Neural progenitor cell (in vitro differentiated cells): ENCODE results near the gene MUC5AC. TPM values are rescaled to one million over a fixed set of nuclear protein-coding genes. Genes with fewer than 3 reads are reported as not detected.
"Not testable (repeated sequence)": the region's sequence is repeated elsewhere in the genome, so short reads cannot be mapped to it uniquely, and the experiment has no call there.

ENCODE experiments used
- DNase-seq: peaks from one replicate; pipeline ENCODE4 v3.0.0-alpha.2; 2016; ENCODE audit warnings: low spot score
- H2AFZ ChIP-seq: fragments of 200-600 bp; sonication (generic); replicated peaks from 2 replicates; pipeline ENCODE4 v1.6.1; 2016; ENCODE audit warnings: antibody characterized with exemption
- H3F3A ChIP-seq: fragments of 200-600 bp; sonication (generic); 2 replicates; pipeline ENCODE4 v1.6.1; 2016; ENCODE audit warnings: antibody characterized with exemption, low read depth
- H3K27ac ChIP-seq: fragments of 200-600 bp; sonication (generic); 2 replicates; pipeline ENCODE4 v1.5.1; 2016; ENCODE audit warnings: mild to moderate bottlenecking
- H3K27me3 ChIP-seq: fragments of 200-600 bp; sonication (generic); 2 replicates; pipeline ENCODE4 v1.6.1; 2016; ENCODE audit warnings: mild to moderate bottlenecking, moderate library complexity
- H3K36me3 ChIP-seq: fragments of 200-600 bp; sonication (generic); 2 replicates; pipeline ENCODE4 v1.5.1; 2016
- H3K4me1 ChIP-seq: fragments of 200-600 bp; sonication (generic); 2 replicates; pipeline ENCODE4 v1.6.1; 2016; ENCODE audit warnings: mixed run types
- H3K4me2 ChIP-seq: fragments of 200-600 bp; sonication (generic); 2 replicates; pipeline ENCODE4 v1.6.1; 2016
- H3K4me3 ChIP-seq: fragments of 200-600 bp; sonication (generic); 2 replicates; pipeline ENCODE4 v1.5.1; 2016
- H3K79me2 ChIP-seq: fragments of 200-600 bp; sonication (generic); 2 replicates; pipeline ENCODE4 v1.6.1; 2016; ENCODE audit warnings: low read depth
- H3K9ac ChIP-seq: fragments of 200-600 bp; sonication (generic); 2 replicates; pipeline ENCODE4 v1.6.1; 2016
- H3K9me3 ChIP-seq: fragments of 200-600 bp; sonication (generic); 2 replicates; pipeline ENCODE4 v1.5.1; 2016; ENCODE audit warnings: low read depth
- H4K20me1 ChIP-seq: fragments of 200-600 bp; sonication (generic); 2 replicates; pipeline ENCODE4 v1.6.1; 2016; ENCODE audit warnings: low read depth
- H3K27ac Mint-ChIP-seq: 3 replicates; pipeline ENCODE4 v1.8.0; 2021; ENCODE audit warnings: mixed read lengths
- H3K27me3 Mint-ChIP-seq: 2 replicates; pipeline ENCODE4 v1.8.0; 2022; ENCODE audit warnings: low read depth, mild to moderate bottlenecking, inconsistent platforms, moderate library complexity, mixed read lengths; ENCODE audit not compliant: insufficient read depth
- H3K36me3 Mint-ChIP-seq: 3 replicates; pipeline ENCODE4 v1.8.0; 2021; ENCODE audit warnings: mixed read lengths
- H3K4me1 Mint-ChIP-seq: 3 replicates; pipeline ENCODE4 v1.8.0; 2021; ENCODE audit warnings: mixed read lengths
- H3K4me3 Mint-ChIP-seq: 3 replicates; pipeline ENCODE4 v1.8.0; 2021; ENCODE audit warnings: mild to moderate bottlenecking, moderate library complexity, mixed read lengths
- H3K9me3 Mint-ChIP-seq: 3 replicates; pipeline ENCODE4 v1.8.0; 2020; ENCODE audit warnings: mixed read lengths
- CTCF ChIP-seq: fragments of 200-600 bp; sonication (generic); IDR thresholded peaks from 2 replicates; pipeline ENCODE4 v1.5.1; 2017; ENCODE audit warnings: antibody characterized with exemption, mild to moderate bottlenecking
- EZH2 ChIP-seq: fragments of 200-600 bp; sonication (generic); IDR thresholded peaks from 2 replicates; pipeline ENCODE4 v1.6.1; 2017; ENCODE audit warnings: antibody characterized with exemption, mild to moderate bottlenecking, moderate library complexity
- EZH2phosphoT487 ChIP-seq: fragments of 200-600 bp; sonication (generic); IDR thresholded peaks from 2 replicates; pipeline ENCODE4 v1.6.1; 2017; ENCODE audit warnings: antibody characterized with exemption
- total RNA-seq: library from RNA; depleted of rRNA; stranded (reverse); fragments of >200 nt; gene quantifications from 2 replicates; pipeline ENCODE4 v1.2.3, GENCODE V29; 2015; ENCODE audit warnings: low replicate concordance

MUC5AC gene
- total RNA-seq, 1 donor from 2014 or later, result not detected

- H4K20me1 ChIP-seq, result no peaks in the 10 kb centered on the region
- no peak for TF ChIP-seq CTCF
- no peak for TF ChIP-seq EZH2phosphoT487
- no peak for TF ChIP-seq EZH2
- no peak overlapping the region for H3K27ac Mint-ChIP-seq
- peaks cover 35% of the 10 kb centered on the region for H3K9me3 Mint-ChIP-seq
- no peaks in the 10 kb centered on the region for H3K79me2 ChIP-seq
- H3K4me3 Mint-ChIP-seq, result no peak overlapping the region
- H3K4me1 Mint-ChIP-seq, result no peaks in the 10 kb centered on the region
- H3K4me3 ChIP-seq, result no peak overlapping the region
- peaks cover 6% of the 10 kb centered on the region for H3K27me3 Mint-ChIP-seq
- no peak overlapping the region for H3K9ac ChIP-seq
- H3F3A ChIP-seq, result no peaks in the 10 kb centered on the region
- H2AFZ ChIP-seq, result no peak overlapping the region
- H3K4me2 ChIP-seq, result no peak overlapping the region
- peaks cover 5% of the 10 kb centered on the region for H3K9me3 ChIP-seq
- no peaks in the 10 kb centered on the region for H3K36me3 Mint-ChIP-seq
- no peaks in the 10 kb centered on the region for H3K36me3 ChIP-seq
- H3K27ac ChIP-seq, result no peak overlapping the region
- peaks cover 36% of the 10 kb centered on the region for H3K27me3 ChIP-seq
- no peak for DNase-seq
- H3K4me1 ChIP-seq, result no peaks in the 10 kb centered on the region
Measured at GRCh38 chr11:1211838-1212237, 54.1 kb downstream of the MUC5AC start.

GRCh38 chr11:1215826-1216225, 58.1 kb downstream of the MUC5AC start:
- not testable (repeated sequence) for H3K4me3 Mint-ChIP-seq, H3K27ac Mint-ChIP-seq, H3K36me3 Mint-ChIP-seq, H3K27ac ChIP-seq, H3K4me1 ChIP-seq, H3F3A ChIP-seq, H3K9me3 ChIP-seq, H3K79me2 ChIP-seq, H3K36me3 ChIP-seq, H3K9ac ChIP-seq, H3K4me2 ChIP-seq, H3K27me3 Mint-ChIP-seq, H4K20me1 ChIP-seq, DNase-seq, H3K4me3 ChIP-seq, H2AFZ ChIP-seq, H3K4me1 Mint-ChIP-seq
- H3K9me3 Mint-ChIP-seq, result peaks cover 26% of the 10 kb centered on the region
- peaks cover 36% of the 10 kb centered on the region for H3K27me3 ChIP-seq

GRCh38 chr11:1217151-1217550, 59.4 kb downstream of the MUC5AC start:
- no peak for DNase-seq

GRCh38 chr11:1218256-1218787, 60.6 kb downstream of the MUC5AC start:
- TF ChIP-seq CTCF, result no peak
- TF ChIP-seq EZH2, result no peak
- no peak for TF ChIP-seq EZH2phosphoT487
- H3K36me3 Mint-ChIP-seq, result no peaks in the 10 kb centered on the region

More at GRCh38 chr11:1217151-1217550, 59.4 kb downstream of the MUC5AC start:
- Histone ChIP-seq H3K27me3 (peaks cover 24% of the 10 kb centered on the region), H3F3A (no peaks in the 10 kb centered on the region), H3K27ac (no peak overlapping the region), H4K20me1 (no peaks in the 10 kb centered on the region), H3K4me1 (peaks cover 6% of the 10 kb centered on the region), H3K4me3 (no peak overlapping the region), H3K9ac (no peak overlapping the region), H3K4me2 (no peak overlapping the region), H3K36me3 (no peaks in the 10 kb centered on the region), H3K9me3 (no peaks in the 10 kb centered on the region), H3K79me2 (no peaks in the 10 kb centered on the region), H2AFZ (no peak overlapping the region)
- Mint-ChIP-seq H3K36me3 (no peaks in the 10 kb centered on the region), H3K4me3 (no peak overlapping the region), H3K27ac (no peak overlapping the region), H3K9me3 (peaks cover 15% of the 10 kb centered on the region), H3K27me3 (no peaks in the 10 kb centered on the region), H3K4me1 (no peaks in the 10 kb centered on the region)
- TF ChIP-seq EZH2phosphoT487, result no peak

More at GRCh38 chr11:1218256-1218787, 60.6 kb downstream of the MUC5AC start:
- Mint-ChIP-seq H3K4me1 (no peaks in the 10 kb centered on the region), H3K9me3 (peaks cover 10% of the 10 kb centered on the region), H3K4me3 (peak overlapping the region; percentile 24), H3K27ac (no peak overlapping the region), H3K27me3 (no peaks in the 10 kb centered on the region)
- Histone ChIP-seq H2AFZ (no peak overlapping the region), H3K9ac (no peak overlapping the region), H4K20me1 (no peaks in the 10 kb centered on the region), H3F3A (no peaks in the 10 kb centered on the region), H3K9me3 (no peaks in the 10 kb centered on the region), H3K4me1 (peaks cover 6% of the 10 kb centered on the region), H3K4me2 (no peak overlapping the region), H3K4me3 (no peak overlapping the region), H3K27me3 (peaks cover 18% of the 10 kb centered on the region), H3K79me2 (no peaks in the 10 kb centered on the region), H3K36me3 (no peaks in the 10 kb centered on the region), H3K27ac (no peak overlapping the region)
- DNase-seq, result no peak
